B cell (primary cell): ENCODE data around the gene MOB3B. TPM values are rescaled to one million over a fixed set of nuclear protein-coding genes. Genes with fewer than 3 reads are reported as not detected.

Experiments
- ATAC-seq: fragments of 200-7000 bp; cut with Tn5 transposase; one replicate; pipeline ENCODE4 v1.10.0; 2021; ENCODE audit warnings: low read depth, mild to moderate bottlenecking, moderate number of reproducible peaks, moderate library complexity
- CTCF ChIA-PET: fragments of 350-600 bp; sonication (Branson Sonifier 250); formaldehyde crosslinking; loops from one replicate; lab custom pipeline; 2021; ENCODE audit warnings: antibody characterized with exemption, inconsistent platforms; lab: Charles Lee
- POLR2A ChIA-PET: fragments of 350-600 bp; sonication (Branson Sonifier 250); formaldehyde crosslinking; loops from one replicate; lab custom pipeline; 2021; ENCODE audit warnings: antibody characterized with exemption; lab: Charles Lee
- DNase-seq: peaks from one replicate; pipeline ENCODE4 v3.0.0; 2013
- H2AFZ ChIP-seq: 2 replicates; pipeline ENCODE4 v1.6.1; 2012; ENCODE audit warnings: mild to moderate bottlenecking, low read depth, low read length; ENCODE audit not compliant: insufficient read depth, poor library complexity, severe bottlenecking
- H3K27ac ChIP-seq, 2 donors: 1 replicate in 1 of 2; 2 replicates in 1 of 2; pipeline ENCODE4 v1.5.1; 2012 to 2013; ENCODE audit warnings: low read length in 2 of 2, mild to moderate bottlenecking in 2 of 2, moderate library complexity in 1 of 2
- H3K27me3 ChIP-seq, 4 experiments: fragments of 200-600 bp in 1 of 4; sonication (generic) in 1 of 4; replicated peaks in 1 of 4; 1 replicate in 2 of 4; 2 replicates in 2 of 4; pipeline versions ENCODE4 v1.6.1 to v1.7.0; 2013 to 2016; ENCODE audit warnings: low read length in 3 of 4, mild to moderate bottlenecking in 2 of 4, mixed read lengths in 1 of 4, moderate library complexity in 1 of 4; ENCODE audit not compliant: insufficient read depth in 4 of 4, control insufficient read depth in 3 of 4; ENCODE audit errors: control extremely low read depth in 1 of 4
- H3K36me3 ChIP-seq, 2 experiments: replicated peaks in 1 of 2; 1 replicate in 1 of 2; 2 replicates in 1 of 2; pipeline versions ENCODE4 v1.6.1 to v1.7.1; 2013; ENCODE audit warnings: low read length in 1 of 2; ENCODE audit not compliant: insufficient read depth in 2 of 2, control insufficient read depth in 1 of 2; ENCODE audit errors: control extremely low read depth in 1 of 2, extremely low read depth in 1 of 2
- H3K4me1 ChIP-seq, 2 donors: fragments of 200-600 bp in 1 of 2; sonication (generic) in 1 of 2; 1 replicate in 1 of 2; 2 replicates in 1 of 2; pipeline versions ENCODE4 v1.5.1 to v1.6.1; 2013 to 2017; ENCODE audit warnings: low read length in 2 of 2; ENCODE audit not compliant: control insufficient read depth in 2 of 2, insufficient read depth in 2 of 2
- H3K4me2 ChIP-seq: replicated peaks from 2 replicates; pipeline ENCODE3; 2012; ENCODE audit warnings: mild to moderate bottlenecking, low read depth, low read length; ENCODE audit not compliant: poor library complexity, severe bottlenecking
- H3K4me3 ChIP-seq, 5 experiments: fragments of 200-600 bp in 1 of 5; sonication (generic) in 1 of 5; 1 replicate in 3 of 5; 2 replicates in 2 of 5; pipeline versions ENCODE4 v1.5.1 to v1.7.0; 2011 to 2016; ENCODE audit warnings: low read length in 4 of 5, mild to moderate bottlenecking in 4 of 5, low read depth in 2 of 5, control low read depth in 1 of 5, moderate library complexity in 1 of 5; ENCODE audit not compliant: insufficient read depth in 1 of 5; ENCODE audit errors: control extremely low read depth in 1 of 5, extremely low read depth in 1 of 5
- H3K79me2 ChIP-seq: fragments of 200-600 bp; sonication (generic); one replicate; pipeline ENCODE4 v1.6.0; 2016; ENCODE audit warnings: low read length; ENCODE audit not compliant: control insufficient read depth, insufficient read depth
- H3K9ac ChIP-seq: fragments of 200-600 bp; sonication (generic); 2 replicates; pipeline ENCODE4 v1.6.1; 2017; ENCODE audit warnings: mild to moderate bottlenecking, low read length, moderate library complexity
- H3K9me3 ChIP-seq, 3 donors: one replicate each; pipeline versions ENCODE4 v1.6.1 to v1.7.1; 2013; ENCODE audit warnings: low read length in 2 of 3; ENCODE audit not compliant: control insufficient read depth in 2 of 3, insufficient read depth in 1 of 3; ENCODE audit errors: control extremely low read depth in 1 of 3
- H4K20me1 ChIP-seq: 2 replicates; pipeline ENCODE4 v1.6.0; 2012; ENCODE audit warnings: mild to moderate bottlenecking, low read length; ENCODE audit not compliant: insufficient read depth, control insufficient read depth, poor library complexity, severe bottlenecking
- H3K27ac Mint-ChIP-seq: one replicate; pipeline ENCODE4 v1.8.0; 2021; ENCODE audit warnings: mixed read lengths
- H3K27me3 Mint-ChIP-seq: one replicate; pipeline ENCODE4 v1.8.0; 2021; ENCODE audit warnings: mixed read lengths
- H3K4me1 Mint-ChIP-seq: one replicate; pipeline ENCODE4 v1.8.0; 2021; ENCODE audit warnings: mixed read lengths
- H3K4me3 Mint-ChIP-seq: one replicate; pipeline ENCODE4 v1.8.0; 2021; ENCODE audit warnings: mixed read lengths
- H3K9me3 Mint-ChIP-seq: one replicate; pipeline ENCODE4 v1.8.0; 2022; ENCODE audit warnings: mixed read lengths; ENCODE audit not compliant: insufficient read depth
- EZH2 ChIP-seq: IDR thresholded peaks from 2 replicates; pipeline ENCODE4 v1.6.1; 2012; ENCODE audit warnings: borderline replicate concordance, low read depth, mild to moderate bottlenecking, moderate library complexity, low read length; ENCODE audit not compliant: insufficient read depth, poor library complexity, severe bottlenecking
- WGBS: methylation state at CpG from one replicate; pipeline ENCODE4 v1.1.5; 2013; ENCODE audit warnings: missing lambda C conversion rate; ENCODE audit not compliant: insufficient coverage; 5-methylcytosine and 5-hydroxymethylcytosine counted together
- intact Hi-C: fragments of 100-400 bp; cut with micrococcal nuclease; formaldehyde crosslinking; loops from one replicate; pipeline ENCODE4 v1.10.0; 2022
- polyA plus RNA-seq: library from polyadenylated mRNA; depleted of rRNA; stranded (reverse); fragments of >200 nt; gene quantifications from 2 replicates; pipeline ENCODE4 v1.2.3, GENCODE V29; 2012
- total RNA-seq, 2 donors: library from RNA; stranded (reverse); fragments of 120-200 nt in 1 of 2; gene quantifications; 1 replicate in 1 of 2; 2 replicates in 1 of 2; pipeline versions ENCODE4 v1.2.3 to v1.2.4, GENCODE V29; 2013 to 2022
- TF ChIP-seq, protein P1 (sequence below): fragments of 200-600 bp; IDR thresholded peaks from one replicate; pipeline ENCODE4 v1.8.0; 2022; ENCODE audit warnings: antibody characterized with exemption, mild to moderate bottlenecking

Gene MOB3B
- total and polyA plus RNA-seq, 2 donors (not counting 1 experiment from before 2014, with no cell fraction given) = 7.3 to 7.9 TPM

DNA sequence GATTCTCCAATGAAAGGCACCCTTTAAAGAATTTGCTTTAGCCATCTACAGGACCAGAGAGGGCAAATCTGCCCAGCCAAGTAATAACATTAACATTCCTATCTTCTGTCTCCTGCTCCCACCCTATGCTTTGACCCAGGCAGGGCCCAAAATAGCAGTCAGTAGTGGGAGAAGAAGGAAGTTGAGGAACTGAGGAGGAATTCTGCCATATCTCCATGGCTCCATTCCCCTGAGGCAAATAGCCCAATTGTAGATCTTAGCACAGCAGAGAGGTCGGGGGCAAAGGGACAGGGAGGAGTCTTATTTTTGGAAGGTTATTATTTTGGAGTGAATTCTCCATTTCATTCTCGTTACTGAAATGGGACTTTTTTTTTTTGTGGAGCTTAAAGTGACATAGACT is 116.7 kb downstream of the MOB3B start:
- intact Hi-C loops = no loop called here
- Histone ChIP-seq H3K4me2 (no peak overlapping the region), H3K4me1 (peaks cover 3 to 6% of the 10 kb centered on the region in 2 donors), H3K9ac (no peak overlapping the region), H3K79me2 (peaks cover 95% of the 10 kb centered on the region), H3K27me3 (no peaks in the 10 kb centered on the region), H3K36me3 (peaks cover 1 to 2% of the 10 kb centered on the region in 2 experiments), H3K9me3 (no peaks in the 10 kb centered on the region), H3K4me3 (no peak overlapping the region), H3K27ac (no peak overlapping the region), H2AFZ (no peak overlapping the region), H4K20me1 (peaks cover 15% of the 10 kb centered on the region)
- no peaks in the 10 kb centered on the region for H3K9me3 Mint-ChIP-seq
- ATAC-seq (no peak), DNase-seq (no peak)
- H3K27me3 Mint-ChIP-seq = no peaks in the 10 kb centered on the region
- 100% methylated on average over 2 of the region's 2 CpGs for whole genome bisulfite sequencing
- CTCF ChIA-PET = no interaction called here
- TF ChIP-seq, protein P1, sequence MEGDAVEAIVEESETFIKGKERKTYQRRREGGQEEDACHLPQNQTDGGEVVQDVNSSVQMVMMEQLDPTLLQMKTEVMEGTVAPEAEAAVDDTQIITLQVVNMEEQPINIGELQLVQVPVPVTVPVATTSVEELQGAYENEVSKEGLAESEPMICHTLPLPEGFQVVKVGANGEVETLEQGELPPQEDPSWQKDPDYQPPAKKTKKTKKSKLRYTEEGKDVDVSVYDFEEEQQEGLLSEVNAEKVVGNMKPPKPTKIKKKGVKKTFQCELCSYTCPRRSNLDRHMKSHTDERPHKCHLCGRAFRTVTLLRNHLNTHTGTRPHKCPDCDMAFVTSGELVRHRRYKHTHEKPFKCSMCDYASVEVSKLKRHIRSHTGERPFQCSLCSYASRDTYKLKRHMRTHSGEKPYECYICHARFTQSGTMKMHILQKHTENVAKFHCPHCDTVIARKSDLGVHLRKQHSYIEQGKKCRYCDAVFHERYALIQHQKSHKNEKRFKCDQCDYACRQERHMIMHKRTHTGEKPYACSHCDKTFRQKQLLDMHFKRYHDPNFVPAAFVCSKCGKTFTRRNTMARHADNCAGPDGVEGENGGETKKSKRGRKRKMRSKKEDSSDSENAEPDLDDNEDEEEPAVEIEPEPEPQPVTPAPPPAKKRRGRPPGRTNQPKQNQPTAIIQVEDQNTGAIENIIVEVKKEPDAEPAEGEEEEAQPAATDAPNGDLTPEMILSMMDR = no peak
- no peak for TF ChIP-seq EZH2
- POLR2A ChIA-PET = no interaction called here
- peaks cover 31% of the 10 kb centered on the region for H3K4me1 Mint-ChIP-seq
- H3K27ac Mint-ChIP-seq = no peak overlapping the region
- H3K4me3 Mint-ChIP-seq = no peak overlapping the region

DNA sequence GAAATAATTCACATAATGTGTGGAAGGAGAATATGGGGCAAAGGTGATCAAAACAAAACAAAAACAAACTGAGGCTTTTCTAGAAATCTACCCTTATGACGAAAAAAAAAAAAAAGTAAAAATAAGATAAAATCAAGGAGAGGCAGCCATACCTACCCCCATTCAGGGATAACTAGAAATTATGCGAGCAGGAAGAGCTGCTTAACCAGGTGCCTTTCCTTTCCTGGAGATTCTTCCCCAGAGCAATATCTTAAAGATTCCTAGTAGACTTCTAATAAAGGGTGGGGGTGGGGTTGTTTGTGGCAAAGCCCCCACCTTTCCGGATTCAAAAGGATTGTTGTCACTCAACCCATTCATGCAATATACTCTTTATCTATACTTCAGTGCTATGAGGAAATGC is 117.5 kb downstream of the MOB3B start:
- intact Hi-C loops = no loop called here
- ChIA-PET CTCF (no interaction called here), POLR2A (interaction anchor here (0.7 kb wide), 1 partner anchor 63 kb away, joined by 4 read pairs; no protein-coding TSS in a partner anchor)
- WGBS = no CpG with 5 or more reads among the region's 3 CpGs
- H3K27me3 ChIP-seq = no peaks in the 10 kb centered on the region
- no peak overlapping the region for H3K27ac ChIP-seq
- peaks cover 15% of the 10 kb centered on the region for H4K20me1 ChIP-seq
- no peak overlapping the region for H3K4me3 Mint-ChIP-seq
- no peaks in the 10 kb centered on the region for H3K27me3 Mint-ChIP-seq
- no peak overlapping the region for H2AFZ ChIP-seq
- ATAC-seq (no peak), DNase-seq (no peak)
- H3K4me1 ChIP-seq = peaks cover 3 to 6% of the 10 kb centered on the region in 2 donors
- no peak overlapping the region for H3K4me3 ChIP-seq
- no peak overlapping the region for H3K4me2 ChIP-seq
- H3K4me1 Mint-ChIP-seq = peaks cover 35% of the 10 kb centered on the region
- TF ChIP-seq, protein P1 = no peak
- no peak for TF ChIP-seq EZH2
- peaks cover 1 to 4% of the 10 kb centered on the region in 2 experiments for H3K36me3 ChIP-seq
- H3K9ac ChIP-seq = no peak overlapping the region
- no peaks in the 10 kb centered on the region for H3K9me3 ChIP-seq
- no peaks in the 10 kb centered on the region for H3K9me3 Mint-ChIP-seq
- no peak overlapping the region for H3K27ac Mint-ChIP-seq
- H3K79me2 ChIP-seq = peaks cover 95% of the 10 kb centered on the region
